ENCODE measurements around the gene UTP15.

- no peak for TF ChIP-seq POLR2A (IDR thresholded peaks at IDR 0.05; ENCODE audit: low read depth, low read length)
- no peak for TF ChIP-seq TAF1 (IDR thresholded peaks at IDR 0.05; ENCODE audit: borderline replicate concordance, low read depth, low read length)
- no peak for TF ChIP-seq POLR2AphosphoS5 (IDR thresholded peaks at IDR 0.05; ENCODE audit: low read depth, low read length)
These were observed 34.2 kb upstream of the UTP15 start for GRCh38 chr5:73531356-73531755.
